ENCODE results near the gene KIF20B.
"Not testable (repeated sequence)": the region's sequence is repeated elsewhere in the genome, so short reads cannot be mapped to it uniquely, and the experiment has no call there.

Gene KIF20B

DNA sequence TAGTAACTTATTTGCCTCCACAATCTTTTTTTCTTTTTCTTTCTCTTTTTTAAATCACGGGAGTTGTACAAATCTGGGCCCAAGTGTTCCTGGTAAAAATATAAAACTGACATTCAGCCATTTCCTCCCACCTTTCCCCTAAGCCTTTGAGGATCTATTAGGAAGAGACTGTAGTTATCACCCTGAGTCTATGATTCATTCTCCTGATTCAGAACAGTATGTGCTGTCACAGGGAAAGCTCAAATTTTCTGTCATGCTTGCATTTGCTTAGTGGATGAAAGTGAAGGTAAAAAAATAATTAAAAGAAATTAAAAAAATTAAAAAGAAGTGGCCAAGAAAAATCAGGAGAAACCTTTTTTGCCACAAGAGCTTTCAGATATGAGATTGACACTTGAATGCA, 71.7 kb downstream of the KIF20B start:
- DNase-seq, result peak in 3 of 56 donors; percentile 3 to 42 (median 13)

DNA sequence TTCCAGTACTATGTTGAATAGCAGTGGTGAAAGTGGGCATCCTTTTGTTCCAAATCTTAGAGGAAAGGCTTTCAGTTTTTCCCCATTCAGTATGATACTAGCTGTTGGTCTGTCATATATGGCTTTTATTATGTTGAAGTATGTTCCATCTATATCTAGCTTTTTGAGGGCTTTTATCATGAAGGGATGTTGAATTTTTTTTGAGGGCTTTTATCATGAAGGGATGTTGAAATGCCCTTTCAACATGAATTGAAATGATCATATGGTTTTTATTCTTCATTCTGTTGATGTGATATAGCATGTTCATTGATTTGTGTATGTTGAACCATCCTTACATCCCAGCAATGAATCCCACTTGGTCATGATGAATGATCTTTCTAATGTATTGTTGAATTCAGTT, 75.3 kb downstream of the KIF20B start:
- no peak for DNase-seq

DNA sequence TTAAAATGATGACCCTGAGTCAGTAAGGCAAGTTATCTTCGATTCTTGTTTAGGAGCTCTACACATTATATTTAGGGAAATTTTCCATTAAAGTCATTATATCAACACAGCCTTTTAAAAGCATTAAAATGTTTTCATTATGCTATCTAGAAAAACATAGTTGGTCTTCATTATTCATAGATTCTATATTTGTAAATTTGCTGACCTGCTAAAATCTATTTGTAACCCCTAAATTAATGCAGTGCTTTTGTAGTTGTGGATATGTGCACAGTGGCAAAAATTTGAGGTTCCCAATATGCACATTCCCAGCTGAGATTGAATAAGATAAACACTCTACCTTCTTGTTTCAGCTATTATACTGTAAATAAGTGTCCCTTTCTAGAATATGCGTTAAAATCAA, 81.1 kb downstream of the KIF20B start:
- no peak for DNase-seq

DNA sequence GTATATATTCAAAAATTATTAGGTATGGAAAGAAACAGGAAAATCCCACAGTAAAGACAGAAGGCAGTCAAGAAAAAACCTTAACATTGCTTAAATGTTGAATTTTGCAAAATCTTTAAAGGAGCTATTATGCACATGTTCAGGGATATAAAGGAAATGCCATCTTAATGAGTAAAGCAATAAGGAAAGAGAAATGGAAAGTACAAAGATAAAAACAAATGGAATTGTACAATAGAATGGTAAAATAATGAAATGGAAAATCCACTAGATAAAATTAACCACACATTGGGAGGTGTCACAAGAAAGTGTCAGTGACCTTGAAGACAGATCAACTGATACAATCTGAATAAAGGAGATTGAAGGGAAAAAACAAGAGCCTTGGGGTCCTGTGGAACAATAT, 82.0 kb downstream of the KIF20B start:
- DNase-seq, result no peak

DNA sequence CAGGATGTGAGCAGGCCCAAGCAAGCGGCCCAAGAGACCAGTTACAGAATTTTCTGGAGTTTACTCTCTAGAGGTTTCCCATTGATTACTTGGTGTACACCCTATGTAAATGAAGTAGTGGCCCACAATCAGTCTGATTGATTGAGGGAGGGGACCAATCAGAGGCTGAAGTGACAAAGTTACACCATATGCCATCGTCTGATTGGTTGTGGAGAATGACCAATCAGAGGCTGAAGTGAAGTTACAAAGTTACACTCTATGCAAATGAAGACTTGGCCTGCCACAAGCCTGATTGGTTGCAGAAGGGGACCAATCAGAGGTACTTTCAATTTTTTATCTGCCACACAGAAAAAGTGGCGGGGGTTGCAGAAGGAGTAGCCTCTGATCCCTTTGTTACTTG, 83.7 kb downstream of the KIF20B start:
- DNase-seq, result no peak

DNA sequence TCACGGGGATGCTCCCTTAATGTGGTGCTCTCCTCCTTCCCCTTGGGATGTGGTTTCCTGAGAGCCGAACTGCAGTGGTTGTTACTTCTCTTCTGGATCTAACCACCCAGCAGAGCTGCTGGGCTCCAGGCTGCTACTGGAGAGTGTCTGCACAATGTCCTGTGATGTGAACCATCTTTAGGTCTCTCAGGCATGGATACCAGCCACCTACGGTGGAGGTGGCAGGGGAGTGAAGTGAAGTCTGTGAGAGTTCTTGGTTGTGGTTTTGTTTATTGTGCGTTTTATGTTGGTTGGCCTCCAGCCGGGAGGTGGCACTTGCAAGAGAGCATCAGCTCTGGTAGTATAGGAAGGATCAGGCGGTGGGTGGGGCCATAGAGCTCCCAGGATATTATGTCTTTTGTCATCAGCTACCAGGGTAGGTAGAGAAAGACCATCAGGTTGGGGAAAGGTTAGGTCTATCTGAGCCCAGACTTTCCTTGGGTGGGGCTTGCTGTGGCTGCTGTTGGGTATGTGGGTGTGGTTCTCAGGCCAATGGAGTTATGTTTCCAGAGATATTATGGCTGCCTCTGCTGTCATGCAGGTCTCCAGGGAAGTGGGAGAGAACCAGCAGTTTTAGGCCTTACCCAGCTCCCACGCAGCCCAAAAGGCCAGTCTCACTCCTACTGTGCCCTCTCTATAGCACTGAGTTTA, 87.9 kb downstream of the KIF20B start:
- DNase-seq, result no peak

DNA sequence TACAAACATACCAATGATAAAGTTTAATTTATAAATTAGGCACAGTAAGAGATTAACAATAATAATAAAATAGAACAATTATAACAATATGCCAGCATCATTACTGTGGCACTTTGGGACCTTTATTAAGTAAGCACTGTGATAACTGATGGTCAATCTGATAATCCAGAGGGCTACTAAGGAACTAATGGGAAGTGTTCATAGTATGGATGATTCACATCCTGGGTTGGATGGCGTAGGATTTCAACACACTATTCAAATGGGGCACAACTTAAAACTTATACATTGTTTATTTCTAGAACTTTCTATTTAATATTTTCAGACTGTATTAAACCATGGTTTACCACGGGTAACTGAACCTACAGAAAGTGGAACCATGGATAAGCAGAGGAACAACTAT, 90.8 kb downstream of the KIF20B start:
- DNase-seq, result no peak

DNA sequence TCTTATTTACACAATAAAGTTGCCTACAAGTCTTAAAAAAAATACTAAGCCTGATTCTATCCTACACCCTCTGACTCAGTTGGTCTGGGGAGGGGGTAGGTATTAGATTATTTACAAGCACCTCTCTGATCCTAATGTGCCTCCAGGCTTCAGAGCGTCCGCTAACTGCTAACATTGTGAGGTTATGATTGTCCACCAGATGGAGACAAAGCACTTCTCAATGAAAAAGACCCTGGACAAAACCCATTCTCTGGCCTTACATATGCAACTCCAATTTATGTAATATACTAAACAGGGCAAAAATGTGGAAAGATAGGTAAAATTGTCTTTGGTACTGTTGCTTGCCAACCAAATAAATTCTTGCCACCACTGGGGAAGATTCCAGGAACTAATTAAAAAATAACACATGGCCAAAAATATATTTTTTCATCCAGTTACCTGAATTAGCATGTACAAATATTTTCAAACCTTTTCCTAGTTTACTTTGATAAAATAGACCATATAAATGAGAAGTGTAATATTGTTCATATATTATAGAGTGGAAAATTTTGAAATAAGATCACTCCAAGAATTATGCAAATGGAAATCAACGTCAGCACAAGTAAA, 92.4 kb downstream of the KIF20B start:
- DNase-seq, result peak in 10 of 56 donors; percentile 1 to 37 (median 11)

DNA sequence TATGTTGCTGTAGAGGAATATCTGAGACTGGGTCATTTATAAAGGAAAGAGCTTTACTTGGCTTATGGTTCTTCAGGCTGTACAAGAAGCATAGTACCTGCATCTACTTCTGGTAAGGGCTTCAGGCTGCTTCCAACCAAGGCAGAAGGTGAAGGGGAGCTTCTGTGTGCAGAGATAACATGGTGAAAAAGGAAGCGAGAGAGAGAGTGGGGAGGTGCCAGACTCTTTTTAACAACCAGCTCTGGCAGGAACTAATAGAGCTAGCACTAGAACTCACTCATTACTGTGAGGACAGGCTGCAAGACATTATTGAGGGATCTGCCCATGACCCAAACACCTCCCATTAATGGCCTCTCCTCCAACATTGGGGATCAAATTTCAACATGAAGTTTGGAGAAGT, 94.5 kb downstream of the KIF20B start:
- DNase-seq, result no peak

DNA sequence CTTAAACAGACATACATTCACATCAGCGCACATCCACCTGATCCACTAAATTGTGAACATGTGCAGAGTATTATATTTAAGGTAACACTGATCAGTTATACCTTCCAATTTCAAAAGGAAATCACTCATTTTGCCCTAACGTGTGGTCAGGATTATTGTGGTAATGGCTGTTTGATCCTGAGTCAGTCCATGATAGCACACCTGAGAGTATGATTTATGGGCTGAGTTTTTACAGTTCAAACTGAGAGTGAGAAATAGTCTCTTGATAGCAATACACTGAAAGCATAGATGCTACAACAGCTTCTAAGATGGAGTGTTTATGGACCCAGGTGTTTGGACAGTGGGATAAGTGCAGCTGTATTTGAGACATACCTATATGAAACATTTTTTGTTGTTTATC, 96.7 kb downstream of the KIF20B start:
- no peak for DNase-seq

DNA sequence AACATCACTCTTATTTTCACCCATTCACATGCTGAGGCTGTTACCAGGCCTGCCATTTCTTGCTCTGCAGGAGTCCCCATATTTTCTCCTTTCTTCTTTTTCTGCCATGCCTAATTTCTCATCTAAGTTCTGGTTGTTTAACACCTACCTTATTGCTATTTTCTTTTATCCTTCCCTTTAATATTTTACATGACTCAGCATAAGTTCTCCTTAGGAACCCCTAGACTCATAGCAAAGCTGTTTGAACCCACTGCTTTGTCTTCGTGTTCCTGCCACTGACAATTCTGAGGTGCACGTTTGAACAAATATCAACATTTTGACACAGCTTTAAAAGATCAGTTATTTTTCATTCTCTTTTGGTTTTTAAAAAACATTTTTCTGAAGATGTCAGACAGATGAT, 98.2 kb downstream of the KIF20B start:
- DNase-seq, result no peak

DNA sequence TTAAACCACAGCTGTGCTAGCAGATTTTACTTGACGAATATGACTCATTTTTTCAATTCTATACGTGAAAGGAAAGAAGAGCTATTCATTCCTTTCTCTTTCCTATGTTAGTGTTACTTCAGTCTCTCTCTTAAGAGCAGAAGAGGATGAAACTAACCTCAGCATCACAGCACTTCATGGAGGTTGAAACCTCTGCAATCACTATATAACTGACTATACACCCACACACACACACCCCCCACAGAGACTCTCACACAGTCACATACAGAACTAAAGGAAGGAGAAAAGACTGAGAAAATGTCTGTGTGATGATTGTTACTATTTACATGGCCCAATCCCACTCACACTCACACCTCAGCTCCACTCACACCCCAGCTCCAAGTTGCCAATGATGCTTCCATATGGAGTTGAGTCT, 104.2 kb downstream of the KIF20B start:
- no peak for DNase-seq

DNA sequence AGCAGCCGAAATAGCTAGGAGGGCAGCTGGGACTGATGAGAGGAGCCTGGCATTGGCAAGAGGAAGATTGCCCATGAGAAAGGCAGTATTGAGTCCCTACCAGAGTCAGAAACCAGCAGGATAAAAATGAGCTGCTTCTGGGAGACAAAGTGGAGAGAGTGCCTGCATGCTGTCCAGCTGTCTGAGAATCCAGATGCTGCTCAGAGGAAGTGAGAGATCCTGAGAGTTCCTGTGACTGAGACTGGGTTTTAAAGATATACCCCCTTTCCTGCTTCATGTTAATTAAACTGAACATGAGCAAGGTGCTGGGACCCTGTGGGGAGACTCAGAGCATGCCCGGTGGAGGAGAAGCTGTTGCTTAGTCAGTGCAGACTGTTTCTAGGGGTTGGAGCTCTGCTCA, 107.5 kb downstream of the KIF20B start:
- no peak for DNase-seq

DNA sequence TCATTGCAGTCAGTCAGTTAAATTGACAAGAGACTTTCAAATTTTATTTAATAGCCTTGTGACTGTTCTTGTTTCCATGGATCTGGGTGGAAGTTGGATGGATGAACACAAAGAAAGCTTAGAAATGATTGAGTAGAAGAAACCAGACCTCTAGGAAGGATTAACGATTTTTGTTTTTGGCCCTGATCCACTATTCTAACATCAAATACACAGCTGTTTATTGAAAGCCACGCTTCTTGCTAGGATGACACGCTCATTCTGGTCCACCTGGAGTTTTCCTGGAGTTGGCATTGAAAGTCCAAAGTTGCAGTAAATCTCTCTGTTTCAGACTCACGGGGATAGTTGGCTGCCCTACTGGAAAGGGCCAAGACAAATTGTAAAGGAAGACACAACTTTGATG, 108.4 kb downstream of the KIF20B start:
- DNase-seq, result no peak

DNA sequence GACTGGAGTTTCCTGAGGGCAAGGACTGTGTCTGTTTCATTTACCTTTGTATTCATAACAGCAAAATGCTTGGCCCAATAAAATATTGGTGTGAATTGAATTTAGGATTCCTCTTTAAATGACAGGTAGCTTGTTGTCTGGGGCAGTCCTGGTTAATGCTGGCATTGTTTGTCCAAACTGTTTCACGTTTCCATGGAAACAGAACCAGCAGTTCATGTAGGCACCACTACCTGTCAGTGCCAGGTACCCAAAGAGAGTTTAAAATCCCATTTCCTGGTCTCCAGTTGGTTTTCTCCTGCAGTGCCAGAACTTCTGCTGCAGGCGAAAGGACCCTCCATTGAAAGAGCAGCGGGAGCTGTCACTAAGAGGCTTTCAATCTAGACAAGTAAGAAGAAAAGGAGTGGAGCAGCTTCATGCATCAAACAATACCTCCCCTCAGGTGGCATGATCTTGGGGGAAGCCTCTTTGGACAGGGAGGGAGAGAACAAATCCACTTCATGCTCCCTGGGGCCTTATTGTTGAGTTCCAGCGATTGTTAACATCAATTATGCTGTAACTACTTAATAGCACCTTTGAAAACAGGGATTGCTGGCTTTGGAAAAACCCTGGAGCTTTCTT, 109.6 kb downstream of the KIF20B start:
- DNase-seq, result no peak

DNA sequence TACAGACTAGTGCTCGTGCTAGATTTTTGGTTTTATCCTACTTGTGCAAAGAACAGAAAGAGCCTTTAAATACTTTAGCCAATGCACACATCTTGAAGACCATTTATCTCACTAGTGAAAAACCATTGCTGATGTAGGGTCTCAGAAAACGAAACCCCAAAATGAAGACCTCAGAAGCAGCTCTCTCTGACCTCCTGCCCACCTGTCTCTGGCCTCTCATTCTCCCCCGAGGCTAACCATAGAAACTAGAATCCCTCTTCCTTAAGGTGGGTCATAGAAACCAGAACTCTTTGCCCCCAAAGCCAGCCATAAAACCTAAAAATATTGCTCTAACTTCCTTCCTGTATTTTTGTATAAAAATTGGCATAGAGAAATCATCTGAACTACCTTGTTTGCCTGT, 112.2 kb downstream of the KIF20B start:
- no peak for DNase-seq

DNA sequence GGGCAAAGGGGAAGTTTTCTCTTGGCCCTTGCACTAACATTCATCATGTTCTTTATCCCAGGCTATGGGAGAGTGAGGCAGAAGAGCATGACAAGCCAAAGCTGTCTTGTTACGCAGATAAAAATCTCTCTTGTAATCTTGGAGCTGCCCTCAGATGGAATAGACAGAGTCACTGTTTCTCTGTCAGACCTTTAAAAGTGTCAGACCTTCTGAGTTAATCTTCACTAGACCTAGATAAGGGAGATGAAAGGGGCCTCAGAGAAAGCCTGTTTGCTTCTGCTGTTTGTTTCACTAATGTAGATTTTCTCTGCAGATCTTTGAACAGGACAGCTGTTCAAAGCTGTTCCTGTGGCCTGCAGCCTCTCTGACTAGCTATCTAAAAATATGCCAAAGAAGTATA, 112.9 kb downstream of the KIF20B start:
- no peak for DNase-seq

DNA sequence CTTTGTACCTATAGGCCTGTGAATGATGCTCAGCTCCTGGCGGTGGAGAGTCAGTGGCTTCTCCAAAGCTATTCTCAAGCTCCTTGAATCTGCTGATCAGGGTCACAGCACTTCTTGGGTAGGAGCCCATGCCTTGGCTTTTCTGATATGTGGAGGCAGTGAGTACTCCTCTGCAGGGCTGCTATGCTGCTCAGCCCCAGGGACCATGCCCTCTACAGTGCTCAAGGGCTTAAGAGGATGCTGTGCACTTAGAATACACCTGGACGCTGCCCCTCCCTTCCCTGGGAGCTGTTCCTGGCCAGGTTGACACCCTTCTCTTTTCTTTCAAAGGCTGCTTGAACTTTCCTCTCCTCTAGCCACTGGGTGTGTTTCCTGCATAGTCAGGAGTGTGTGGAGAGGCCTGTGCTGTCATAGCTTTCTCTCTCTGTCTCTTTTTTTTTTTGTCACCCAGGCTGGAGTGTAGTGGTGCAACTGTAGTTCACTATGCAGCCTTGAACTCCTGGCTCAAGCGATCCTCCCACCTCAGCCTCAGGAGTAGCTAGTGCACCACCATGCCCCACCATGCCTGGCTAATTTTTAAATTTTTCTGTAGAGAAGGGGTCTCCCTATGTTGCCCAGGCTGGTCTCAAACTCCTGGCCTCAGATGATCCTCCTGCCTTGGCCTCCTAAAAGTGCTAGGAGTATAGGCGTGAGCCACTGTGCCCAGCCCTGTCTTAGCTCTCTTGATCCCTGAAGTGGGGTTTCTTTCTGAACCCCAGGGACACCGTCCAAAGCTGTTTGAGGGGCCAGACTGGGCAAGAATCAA, 113.9 kb downstream of the KIF20B start:
- DNase-seq, result no peak

DNA sequence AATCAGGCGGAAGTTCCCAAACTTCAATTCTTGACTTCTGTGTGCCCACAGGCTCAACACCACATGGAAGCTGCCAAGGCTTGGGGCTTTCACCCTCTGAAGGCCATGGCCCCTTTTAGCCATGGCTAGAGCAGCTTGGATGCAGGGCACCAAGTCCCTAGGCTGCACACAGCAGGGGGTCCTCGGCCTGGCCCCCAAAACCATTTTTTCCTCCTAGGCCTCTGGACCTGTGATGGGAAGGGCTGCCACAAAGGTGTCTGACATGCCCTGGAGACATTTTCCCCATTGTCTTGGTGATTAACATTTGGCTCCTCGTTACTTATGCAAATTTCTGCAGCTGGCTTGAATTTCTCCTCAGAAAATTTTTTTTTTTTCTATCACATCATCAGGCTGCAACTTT, 117.6 kb downstream of the KIF20B start:
- DNase-seq, result not testable (repeated sequence)

Data from nucleus accumbens (tissue), 56 donors.